ENCODE measurements around the gene ELOVL3. TPM values are rescaled to one million over a fixed set of nuclear protein-coding genes. Genes with fewer than 3 reads are reported as not detected.
"Not testable (repeated sequence)": the region's sequence is repeated elsewhere in the genome, so short reads cannot be mapped to it uniquely, and the experiment has no call there.

The ELOVL3 gene
- total and polyA plus RNA-seq, 2 experiments from 2014 or later: 0.10 TPM; not detected in 1

GRCh38 chr10:102202386-102202785 is 23.7 kb upstream of the ELOVL3 start:
- Histone ChIP-seq H3K9me3 (ENCODE audit: low read depth) (no peaks in the 10 kb centered on the region), H3K36me3 (no peaks in the 10 kb centered on the region), H3K27ac (no peak overlapping the region), H3K4me3 (no peak overlapping the region), H3K27me3 (no peaks in the 10 kb centered on the region), H3K4me1 (ENCODE audit: low read depth) (no peaks in the 10 kb centered on the region)
- no peak for DNase-seq (ENCODE audit: low read depth in 1 of 2, low spot score in 1 of 2)
- no peak for TF ChIP-seq CTCF (IDR thresholded peaks at IDR 0.05; ENCODE audit: low read depth, low read length)

GRCh38 chr10:102208311-102209035 is 17.6 kb upstream of the ELOVL3 start:
- peak in 1 of 2 donors; percentile 68 for DNase-seq (ENCODE audit: low read depth in 1 of 2, low spot score in 1 of 2)
- peaks cover 3% of the 10 kb centered on the region for H3K27me3 ChIP-seq
- no peak for TF ChIP-seq CTCF (IDR thresholded peaks at IDR 0.05; ENCODE audit: low read depth, low read length)

GRCh38 chr10:102211615-102212299 is 14.3 kb upstream of the ELOVL3 start:
- Histone ChIP-seq H3K27me3 (peaks cover 3% of the 10 kb centered on the region), H3K36me3 (no peaks in the 10 kb centered on the region), H3K4me1 (ENCODE audit: low read depth) (no peaks in the 10 kb centered on the region), H3K4me3 (no peak overlapping the region), H3K9me3 (ENCODE audit: low read depth) (no peaks in the 10 kb centered on the region), H3K27ac (no peak overlapping the region)
- no peak for DNase-seq (ENCODE audit: low read depth in 1 of 2, low spot score in 1 of 2)
- TF ChIP-seq CTCF (IDR thresholded peaks at IDR 0.05; ENCODE audit: low read depth, low read length): no peak

More at GRCh38 chr10:102208311-102209035, 17.6 kb upstream of the ELOVL3 start:
- Histone ChIP-seq H3K4me3 (no peak overlapping the region), H3K4me1 (ENCODE audit: low read depth) (no peaks in the 10 kb centered on the region), H3K9me3 (ENCODE audit: low read depth) (no peaks in the 10 kb centered on the region), H3K27ac (no peak overlapping the region), H3K36me3 (no peaks in the 10 kb centered on the region)

GRCh38 chr10:102213599-102213998 is 12.5 kb upstream of the ELOVL3 start:
- not testable (repeated sequence) for DNase-seq (ENCODE audit: low read depth in 1 of 2, low spot score in 1 of 2); H3K27ac ChIP-seq; H3K27me3 ChIP-seq; H3K4me1 ChIP-seq (ENCODE audit: low read depth); H3K9me3 ChIP-seq (ENCODE audit: low read depth); H3K36me3 ChIP-seq; H3K4me3 ChIP-seq

- Histone ChIP-seq H3K9me3 (ENCODE audit: low read depth) (no peaks in the 10 kb centered on the region), H3K4me3 (no peak overlapping the region), H3K27ac (no peak overlapping the region), H3K27me3 (peaks cover 24% of the 10 kb centered on the region), H3K4me1 (ENCODE audit: low read depth) (no peaks in the 10 kb centered on the region), H3K36me3 (no peaks in the 10 kb centered on the region)
- DNase-seq (ENCODE audit: low read depth in 1 of 2, low spot score in 1 of 2): no peak
- TF ChIP-seq CTCF (IDR thresholded peaks at IDR 0.05; ENCODE audit: low read depth, low read length): no peak
Observed at GRCh38 chr10:102219370-102219769, 6.7 kb upstream of the ELOVL3 start.

GRCh38 chr10:102220612-102221011 is 5.5 kb upstream of the ELOVL3 start:
- H3K4me3 ChIP-seq: no peak overlapping the region
- H3K27me3 ChIP-seq: peaks cover 24% of the 10 kb centered on the region
- H3K27ac ChIP-seq: no peak overlapping the region
- H3K9me3 ChIP-seq (ENCODE audit: low read depth): no peaks in the 10 kb centered on the region
- H3K4me1 ChIP-seq (ENCODE audit: low read depth): peaks cover 2% of the 10 kb centered on the region
- TF ChIP-seq CTCF (IDR thresholded peaks at IDR 0.05; ENCODE audit: low read depth, low read length): no peak
- no peaks in the 10 kb centered on the region for H3K36me3 ChIP-seq
- DNase-seq (ENCODE audit: low read depth in 1 of 2, low spot score in 1 of 2): no peak

Measured in cardiac muscle cell (in vitro differentiated cells and primary cell).